C4-2B (cell line): ENCODE results near the gene C19orf12.

Source experiments
- H3K27ac ChIP-seq: fragments of 450-650 bp; 2 replicates; pipeline ENCODE4 v1.5.1; 2017
- CTCF ChIP-seq: fragments of 450-650 bp; conservative IDR thresholded peaks from 2 replicates; pipeline ENCODE4 v1.5.1; 2017; ENCODE audit warnings: mild to moderate bottlenecking
- ZFX ChIP-seq: fragments of 450-650 bp; IDR thresholded peaks from 2 replicates; pipeline ENCODE4 v1.6.1; 2017

Gene C19orf12

DNA sequence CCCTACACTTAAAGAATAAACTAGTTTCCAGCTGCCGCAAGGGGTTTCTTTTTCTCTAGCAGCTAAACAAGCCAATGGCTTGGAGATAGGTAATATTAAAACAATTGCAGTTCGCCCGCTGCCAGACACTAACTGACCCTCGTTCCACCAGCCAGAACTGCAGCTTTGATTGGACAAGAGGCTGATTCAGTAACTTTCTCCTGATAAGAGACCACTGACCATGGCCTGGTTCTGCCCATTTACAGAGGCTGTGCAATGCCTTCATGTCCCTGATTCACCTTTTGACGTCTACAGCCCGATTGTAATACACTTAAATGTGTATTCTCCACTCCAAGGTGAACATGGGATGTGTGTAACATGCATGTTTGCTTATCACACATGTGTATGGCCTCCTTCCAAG is 12.8 kb upstream of the C19orf12 start:
- no peak overlapping the region for H3K27ac ChIP-seq
- TF ChIP-seq CTCF (no peak), ZFX (no peak)

GRCh38 chr19:29724746-29725145 is 9.7 kb upstream of the C19orf12 start:
- TF ChIP-seq ZFX (no peak), CTCF (no peak)
- no peak overlapping the region for H3K27ac ChIP-seq

GRCh38 chr19:29724102-29724641 is 9.1 kb upstream of the C19orf12 start:
- no peak for TF ChIP-seq ZFX
- no peak for TF ChIP-seq CTCF
- H3K27ac ChIP-seq = no peak overlapping the region

DNA sequence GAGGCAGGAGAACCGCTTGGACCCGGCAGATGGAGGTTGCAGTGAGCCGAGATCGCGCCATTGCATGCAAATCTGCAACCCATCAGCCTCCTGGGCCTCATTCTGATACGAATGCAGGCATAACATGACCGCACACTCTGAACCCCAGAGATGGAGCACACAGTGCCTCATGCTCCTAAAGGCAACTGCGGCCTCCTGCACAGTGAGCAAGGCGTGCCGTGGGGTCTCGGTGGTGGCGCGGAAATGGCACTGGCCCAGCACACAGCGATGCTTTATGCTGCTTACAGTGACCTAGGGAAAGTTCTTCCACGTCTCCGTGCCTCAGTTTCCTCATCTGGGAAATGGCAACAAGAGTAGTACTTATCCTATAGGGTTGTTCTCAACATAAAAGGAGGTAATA is 2.0 kb upstream of the C19orf12 start:
- TF ChIP-seq CTCF (no peak), ZFX (no peak)
- no peak overlapping the region for H3K27ac ChIP-seq

DNA sequence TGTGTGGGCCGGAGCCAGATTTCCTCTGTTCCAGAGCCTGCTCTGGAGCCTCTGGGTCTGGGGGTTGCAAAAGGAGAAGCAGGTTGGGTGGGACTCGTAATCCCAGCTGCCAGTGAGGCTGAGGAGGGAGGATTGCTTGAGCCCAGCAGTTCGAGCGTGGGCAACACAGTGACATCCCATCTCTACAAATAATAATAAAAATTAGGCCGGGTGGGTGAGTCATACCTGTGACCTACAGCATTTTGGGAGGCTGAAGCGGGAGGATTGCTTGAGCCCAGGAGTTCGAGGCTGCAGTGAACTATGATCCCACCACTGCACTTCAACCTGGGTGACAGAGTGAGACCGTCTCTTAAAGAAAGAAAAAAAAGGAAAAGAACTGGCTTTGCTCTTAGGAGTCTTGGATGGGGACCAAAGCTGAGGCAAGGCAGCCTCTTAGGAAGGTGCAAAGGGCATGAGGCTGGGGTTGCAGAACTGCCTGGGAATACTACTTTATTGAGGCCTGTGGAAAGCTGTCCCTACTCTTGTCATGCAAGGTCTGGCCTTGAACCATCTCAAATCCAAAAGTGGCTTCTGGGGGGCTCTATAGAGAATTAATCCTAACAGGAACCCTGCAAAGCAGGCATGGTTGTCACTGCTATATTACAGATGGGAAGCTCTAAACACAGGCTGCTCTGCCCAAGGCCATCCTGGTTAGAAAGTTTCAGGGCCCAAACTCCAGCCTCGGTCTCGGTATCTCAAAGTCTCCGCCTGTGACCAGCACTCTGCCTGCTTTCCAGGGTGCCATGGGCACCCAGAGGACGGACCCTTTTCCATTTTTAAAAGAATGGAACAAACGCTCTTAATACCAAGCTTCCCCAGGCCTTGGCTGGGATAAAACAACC is 880 bp upstream of the C19orf12 start:
- peak overlapping the region; percentile 94 for H3K27ac ChIP-seq
- TF ChIP-seq CTCF (no peak), ZFX (no peak)

DNA sequence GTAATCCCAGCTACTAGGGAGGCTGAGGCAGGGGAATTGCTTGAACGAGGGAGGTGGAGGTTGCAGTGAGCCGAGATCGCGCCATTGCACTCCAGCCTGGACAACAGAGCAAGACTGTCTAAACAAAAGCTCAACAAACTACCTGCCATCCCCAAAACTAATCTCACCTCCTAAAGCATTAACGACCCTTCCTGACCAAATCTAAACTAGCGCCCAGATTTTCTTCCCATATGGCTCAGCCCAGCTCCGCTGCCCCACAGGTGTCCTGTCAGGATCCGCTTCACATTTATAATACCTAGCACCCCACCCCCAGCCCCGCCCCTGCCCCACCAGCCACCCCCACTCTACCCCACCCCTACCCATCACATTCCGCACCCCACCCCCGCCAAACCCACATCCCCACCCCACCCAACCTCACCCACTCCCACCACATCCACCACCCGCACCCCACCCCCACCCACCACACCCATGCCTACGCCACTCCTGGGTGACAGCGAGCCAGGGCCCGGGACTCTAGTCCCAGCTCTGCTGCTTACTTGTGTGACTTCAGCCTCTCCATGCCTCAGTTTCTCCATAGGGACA is 599 bp downstream of the C19orf12 start:
- H3K27ac ChIP-seq = peak overlapping the region; percentile 94
- no peak for TF ChIP-seq CTCF
- no peak for TF ChIP-seq ZFX

GRCh38 chr19:29712744-29713516 is 2.1 kb downstream of the C19orf12 start:
- TF ChIP-seq CTCF = no peak
- no peak for TF ChIP-seq ZFX
- no peak overlapping the region for H3K27ac ChIP-seq
